HepG2 (cell line): Measurements from ENCODE around the gene OAF. TPM values are rescaled to one million over a fixed set of nuclear protein-coding genes. Genes with fewer than 3 reads are reported as not detected.

ENCODE experiments used
- BORCS8-MEF2B ChIP-seq: sonication (generic); formaldehyde crosslinking; IDR thresholded peaks from 2 replicates; pipeline ENCODE4 v1.8.0; 2022; ENCODE audit warnings: mild to moderate bottlenecking, missing genetic modification reagents
- EED ChIP-seq: sonication (generic); formaldehyde crosslinking; IDR thresholded peaks from 2 replicates; pipeline ENCODE4 v1.5.0; 2020; ENCODE audit warnings: mild to moderate bottlenecking, missing genetic modification reagents
- HDAC6 ChIP-seq: fragments of 200-600 bp; sonication (generic); IDR thresholded peaks from 2 replicates; pipeline ENCODE4 v1.7.0; 2017; ENCODE audit warnings: mild to moderate bottlenecking, antibody characterized with exemption, low read length, low read depth
- HIC2 ChIP-seq: sonication (generic); formaldehyde crosslinking; IDR thresholded peaks from 2 replicates; pipeline ENCODE4 v1.9.0; 2022; ENCODE audit warnings: low read depth, missing genetic modification reagents
- HNF4A ChIP-seq: sonication (generic); formaldehyde crosslinking; IDR thresholded peaks from 2 replicates; pipeline ENCODE4 v1.4.0; 2020; ENCODE audit warnings: missing genetic modification reagents
- KDM5A ChIP-seq: fragments of 200-600 bp; sonication (generic); IDR thresholded peaks from 2 replicates; pipeline ENCODE4 v1.7.0; 2018; ENCODE audit warnings: antibody characterized with exemption, mild to moderate bottlenecking, low read length, borderline replicate concordance
- NKX3-1 ChIP-seq: sonication (generic); formaldehyde crosslinking; IDR thresholded peaks from 2 replicates; pipeline ENCODE4 v1.5.0; 2020; ENCODE audit warnings: missing genetic modification reagents
- PHF21A ChIP-seq: sonication (generic); formaldehyde crosslinking; IDR thresholded peaks from 2 replicates; pipeline ENCODE4 v1.5.0; 2020; ENCODE audit warnings: mild to moderate bottlenecking, missing genetic modification reagents
- RARA ChIP-seq: IDR thresholded peaks from 2 replicates; pipeline ENCODE4 v1.6.1; 2016; ENCODE audit warnings: missing genetic modification reagents, missing compliant biosample characterization
- SALL1 ChIP-seq: sonication (generic); formaldehyde crosslinking; IDR thresholded peaks from 2 replicates; pipeline ENCODE4 v1.8.0; 2022; ENCODE audit warnings: mild to moderate bottlenecking, missing genetic modification reagents
- SOX6 ChIP-seq, 2 experiments: fragments of 450-650 bp in 1 of 2; sonication (generic) in 1 of 2; formaldehyde crosslinking in 1 of 2; IDR thresholded peaks; 2 replicates each; pipeline versions ENCODE4 v1.4.0 to v1.6.1; 2017 to 2020; ENCODE audit warnings: antibody characterized with exemption in 1 of 2, mild to moderate bottlenecking in 1 of 2, missing genetic modification reagents in 1 of 2
- SP4 ChIP-seq: sonication (generic); formaldehyde crosslinking; IDR thresholded peaks from 2 replicates; pipeline ENCODE4 v1.8.1; 2023; ENCODE audit warnings: mild to moderate bottlenecking, missing genetic modification reagents
- TGIF2 ChIP-seq: IDR thresholded peaks from 2 replicates; pipeline ENCODE4 v1.6.1; 2016; ENCODE audit warnings: control low read depth, missing compliant biosample characterization
- TOPORS ChIP-seq: sonication (generic); formaldehyde crosslinking; IDR thresholded peaks from 2 replicates; pipeline ENCODE4 v1.8.0; 2023; ENCODE audit warnings: mild to moderate bottlenecking, missing genetic modification reagents
- ZKSCAN8 ChIP-seq: IDR thresholded peaks from 2 replicates; pipeline ENCODE4 v1.6.1; 2016; ENCODE audit warnings: borderline replicate concordance, missing genetic modification reagents, missing compliant biosample characterization
- ZNF12 ChIP-seq: sonication (generic); formaldehyde crosslinking; IDR thresholded peaks from 2 replicates; pipeline ENCODE4 v1.5.0; 2020; ENCODE audit warnings: missing genetic modification reagents
- ZNF264 ChIP-seq: sonication (generic); formaldehyde crosslinking; IDR thresholded peaks from 2 replicates; pipeline ENCODE4 v1.4.0; 2020; ENCODE audit warnings: missing genetic modification reagents
- ZNF510 ChIP-seq: sonication (generic); formaldehyde crosslinking; IDR thresholded peaks from 2 replicates; pipeline ENCODE4 v1.4.0; 2020; ENCODE audit warnings: low read depth, mild to moderate bottlenecking, missing genetic modification reagents
- ZNF557 ChIP-seq: sonication (generic); formaldehyde crosslinking; IDR thresholded peaks from 2 replicates; pipeline ENCODE4 v1.4.0; 2020; ENCODE audit warnings: missing genetic modification reagents
- ZNF572 ChIP-seq: sonication (generic); formaldehyde crosslinking; IDR thresholded peaks from 2 replicates; pipeline ENCODE4 v1.5.1; 2020; ENCODE audit warnings: mild to moderate bottlenecking, missing genetic modification reagents
- ZNF609 ChIP-seq: sonication (generic); formaldehyde crosslinking; IDR thresholded peaks from 2 replicates; pipeline ENCODE4 v1.4.0; 2020; ENCODE audit warnings: mild to moderate bottlenecking, missing genetic modification reagents, borderline replicate concordance
- ZNF7 ChIP-seq: IDR thresholded peaks from 2 replicates; pipeline ENCODE4 v1.6.1; 2016; ENCODE audit warnings: missing biosample characterization, missing genetic modification reagents
- ZSCAN25 ChIP-seq: sonication (generic); formaldehyde crosslinking; IDR thresholded peaks from 2 replicates; pipeline ENCODE4 v1.8.0; 2022; ENCODE audit warnings: mild to moderate bottlenecking, missing genetic modification reagents
- ZSCAN31 ChIP-seq: sonication (generic); formaldehyde crosslinking; IDR thresholded peaks from 2 replicates; pipeline ENCODE4 v1.5.0; 2020; ENCODE audit warnings: low read depth, mild to moderate bottlenecking, missing genetic modification reagents
- polyA plus RNA-seq, 8 experiments: library from polyadenylated mRNA; depleted of rRNA in 3 of 8; stranded (reverse) in 7 of 8; unstranded in 1 of 8; fragments of >200 nt; fragmentation: Illumina TruSeq in 4 of 8; extraction: Trizol in 4 of 8; gene quantifications; 2 replicates each; pipeline versions ENCODE4 v1.2.1 to v1.2.3, GENCODE V29; 2011 to 2016; ENCODE audit warnings: low read depth in 4 of 8, missing spikeins in 1 of 8, mixed read lengths in 1 of 8; ENCODE audit not compliant: insufficient read depth in 1 of 8
- total RNA-seq, 5 experiments: library from RNA; depleted of rRNA; stranded (reverse); fragments of >200 nt; fragmentation: Illumina TruSeq; extraction: Trizol; gene quantifications; 2 replicates each; pipeline ENCODE4 v1.2.3, GENCODE V29; 2016; ENCODE audit warnings: low read depth in 1 of 5
- TF ChIP-seq, protein P1 (sequence below): sonication (generic); formaldehyde crosslinking; IDR thresholded peaks from 2 replicates; pipeline ENCODE4 v1.8.1; 2023; ENCODE audit warnings: mild to moderate bottlenecking, missing genetic modification reagents

Gene OAF
- total and polyA plus RNA-seq, 2 of the 13 experiments (the other 11 are each of a cell fraction or from before 2014, with no cell fraction given) = 63.7 to 94.6 TPM

DNA sequence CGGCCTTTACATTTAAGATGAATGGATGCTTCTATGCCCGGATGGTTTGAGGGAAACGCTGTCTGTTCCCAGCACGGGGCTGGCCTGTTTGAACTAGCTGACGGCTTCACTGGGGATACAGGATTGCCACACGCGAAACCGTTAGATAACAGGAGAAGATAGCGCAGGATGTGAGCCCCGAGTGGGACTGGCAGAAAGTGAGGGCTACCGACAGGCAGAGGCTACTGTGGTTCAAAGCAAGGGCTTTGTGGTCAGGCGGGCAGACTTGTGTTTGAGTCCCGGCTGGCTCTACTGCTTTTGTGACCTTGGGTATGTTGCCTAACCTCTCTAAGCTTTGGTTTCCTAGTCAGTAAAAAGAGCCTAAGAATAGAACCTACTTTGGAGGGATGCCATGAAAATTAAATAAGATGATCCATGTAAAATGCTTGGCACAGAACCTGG is 2.8 kb upstream of the OAF start (continued):
- TF ChIP-seq ZNF609 = no peak; the same call in none of the 2 replicates
- TF ChIP-seq PHF21A (CRISPR knock-in tag) = peak; percentile 88
- 0 out of 2 replicates have a peak, but pooled peaks have one; percentile 39 for TF ChIP-seq ZNF557 (CRISPR knock-in tag)
- peak; percentile 81 for TF ChIP-seq HIC2 (CRISPR knock-in tag)
- TF ChIP-seq ZNF510 (CRISPR knock-in tag) = 0 out of 2 replicates have a peak, but pooled peaks have one; percentile 49
- TF ChIP-seq SOX6 (IDR thresholded peaks at IDR 0.05) = no peak
- TF ChIP-seq SOX6 (CRISPR knock-in tag; IDR thresholded peaks at IDR 0.05) = peak; percentile 65
- 0 out of 2 replicates have a peak, but pooled peaks have one; percentile 21 for TF ChIP-seq ZSCAN25 (CRISPR knock-in tag)
- peak; percentile 84; the same call in 1 of the 2 replicates for TF ChIP-seq ZNF264 (CRISPR knock-in tag)
- TF ChIP-seq, protein P1, sequence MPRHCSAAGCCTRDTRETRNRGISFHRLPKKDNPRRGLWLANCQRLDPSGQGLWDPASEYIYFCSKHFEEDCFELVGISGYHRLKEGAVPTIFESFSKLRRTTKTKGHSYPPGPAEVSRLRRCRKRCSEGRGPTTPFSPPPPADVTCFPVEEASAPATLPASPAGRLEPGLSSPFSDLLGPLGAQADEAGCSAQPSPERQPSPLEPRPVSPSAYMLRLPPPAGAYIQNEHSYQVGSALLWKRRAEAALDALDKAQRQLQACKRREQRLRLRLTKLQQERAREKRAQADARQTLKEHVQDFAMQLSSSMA (CRISPR knock-in tag) = no peak
- peak; percentile 86 for TF ChIP-seq SALL1
- TF ChIP-seq NKX3-1 (CRISPR knock-in tag) = no peak
- TF ChIP-seq ZNF12 (CRISPR knock-in tag) = peak; percentile 75; the same call in 1 of the 2 replicates
- TF ChIP-seq RARA (CRISPR knock-in tag) = peak; percentile 84
- peak; percentile 16; the same call in 1 of the 2 replicates for TF ChIP-seq ZSCAN31 (CRISPR knock-in tag)
- peak; percentile 47; the same call in 1 of the 2 replicates for TF ChIP-seq ZKSCAN8
- no peak for TF ChIP-seq HDAC6
- 0 out of 2 replicates have a peak, but pooled peaks have one; percentile 20 for TF ChIP-seq TGIF2 (CRISPR knock-in tag)
- no peak for TF ChIP-seq EED (CRISPR knock-in tag)
- no peak for TF ChIP-seq ZNF7
- TF ChIP-seq ZNF572 (CRISPR knock-in tag) = no peak
- no peak for TF ChIP-seq KDM5A
- peak; percentile 65; the same call in 1 of the 2 replicates for TF ChIP-seq HNF4A
- TF ChIP-seq BORCS8-MEF2B (CRISPR knock-in tag) = no peak
- TF ChIP-seq TOPORS (CRISPR knock-in tag) = no peak
- peak; percentile 45; the same call in 1 of the 2 replicates for TF ChIP-seq SP4 (CRISPR knock-in tag)
